Hematopoietic multipotent progenitor cell (in vitro differentiated cells): Measurements from ENCODE around the gene CCDC148. TPM values are rescaled to one million over a fixed set of nuclear protein-coding genes. Genes with fewer than 3 reads are reported as not detected.

Source experiments
- DNase-seq, 3 donors: peaks; one replicate each; pipeline ENCODE4 v3.0.0-alpha.2; 2011 to 2015; ENCODE audit warnings: low read depth in 2 of 3, low spot score in 2 of 3
- small RNA-seq: library from RNA; depleted of rRNA; stranded (forward); fragments of <200 nt; gene quantifications from one replicate; pipeline ENCODE3, GENCODE V24; 2012
- total RNA-seq: library from RNA; depleted of rRNA; stranded (reverse); fragments of >200 nt; gene quantifications from one replicate; pipeline ENCODE4 v1.2.3, GENCODE V29; 2012

Gene CCDC148
- total RNA-seq, 1 donor = not detected

DNA sequence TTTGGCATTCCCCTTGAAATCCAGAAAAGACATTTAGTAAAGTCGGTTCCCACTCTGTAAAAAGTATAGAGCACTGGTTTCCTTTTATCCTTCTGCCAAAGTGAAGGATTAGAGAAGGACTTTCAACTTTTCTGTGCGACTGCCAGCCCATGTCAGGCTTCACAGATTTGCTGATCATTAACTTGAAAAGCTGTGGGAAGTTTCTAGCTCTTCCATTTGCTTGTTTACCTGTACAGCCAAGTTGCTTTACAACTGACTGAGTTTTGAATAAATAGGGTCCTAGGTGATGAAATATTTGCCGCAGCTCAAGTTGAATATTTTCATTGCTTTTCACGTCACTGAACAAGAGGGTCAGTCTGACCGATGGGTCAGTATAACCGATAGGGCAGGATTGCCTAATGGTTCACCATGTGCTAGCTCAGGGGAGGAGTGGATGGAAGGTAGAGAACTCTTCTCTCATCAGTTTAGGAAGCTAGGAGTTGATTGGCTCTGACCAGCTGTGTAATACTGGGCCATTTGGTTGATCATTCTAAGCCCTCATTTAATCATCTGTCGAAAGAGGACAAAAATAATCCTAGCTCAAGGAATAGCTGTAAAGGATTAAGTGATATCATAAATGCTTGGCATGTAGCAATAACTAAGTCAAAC is 324.5 kb downstream of the CCDC148 start:
- DNase-seq = no peak

DNA sequence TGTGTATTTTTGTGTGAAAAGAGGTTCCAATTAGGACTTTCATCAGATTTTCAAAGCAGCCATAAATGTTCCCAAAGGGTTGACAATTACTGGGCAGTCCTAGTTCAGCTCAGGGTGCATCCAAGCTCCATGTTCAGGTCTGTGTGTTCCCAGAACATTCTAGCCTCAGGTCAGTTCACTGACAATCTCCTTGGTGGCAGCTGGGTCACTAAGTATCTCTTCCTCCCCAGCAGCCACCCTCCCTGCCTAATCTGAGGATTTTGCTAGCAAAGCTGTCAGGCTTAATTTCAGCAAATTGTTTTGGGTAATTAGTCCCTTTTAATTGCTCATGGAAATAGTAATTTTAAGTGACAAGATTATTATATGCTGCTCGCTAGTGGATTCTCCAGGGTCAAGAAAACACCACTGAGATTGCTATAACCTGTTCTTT is 325.1 kb downstream of the CCDC148 start:
- DNase-seq = no peak

DNA sequence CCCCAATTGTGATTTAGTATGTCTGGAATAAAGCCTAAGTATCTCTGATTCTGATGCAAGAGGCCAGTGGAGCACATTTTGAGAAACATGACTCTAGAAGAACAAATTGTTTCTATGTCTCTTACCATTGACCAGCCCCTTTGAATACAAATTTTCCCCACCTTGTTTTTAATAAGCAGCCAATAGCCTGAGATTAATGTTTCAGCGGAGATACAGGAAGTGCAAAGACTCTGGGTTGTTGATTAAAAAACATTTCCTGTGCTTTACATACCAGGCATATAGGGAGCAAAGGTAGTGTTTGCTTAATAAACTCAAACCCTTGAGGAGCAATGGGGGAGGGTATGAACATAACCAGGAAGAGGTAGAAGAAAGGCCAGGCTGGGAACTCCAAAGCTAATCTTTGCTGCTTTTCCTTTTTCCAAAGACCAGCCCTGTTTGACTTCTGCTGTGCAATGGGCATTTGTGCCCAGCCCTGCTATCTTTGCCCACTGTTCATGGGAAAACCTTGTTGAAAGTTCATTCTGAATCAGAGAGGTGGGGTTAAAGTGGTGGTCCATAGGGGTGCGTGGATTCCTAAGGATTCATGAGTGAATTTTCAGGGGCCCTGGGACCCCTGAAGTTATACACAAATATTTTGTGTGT is 325.6 kb downstream of the CCDC148 start:
- no peak for DNase-seq

DNA sequence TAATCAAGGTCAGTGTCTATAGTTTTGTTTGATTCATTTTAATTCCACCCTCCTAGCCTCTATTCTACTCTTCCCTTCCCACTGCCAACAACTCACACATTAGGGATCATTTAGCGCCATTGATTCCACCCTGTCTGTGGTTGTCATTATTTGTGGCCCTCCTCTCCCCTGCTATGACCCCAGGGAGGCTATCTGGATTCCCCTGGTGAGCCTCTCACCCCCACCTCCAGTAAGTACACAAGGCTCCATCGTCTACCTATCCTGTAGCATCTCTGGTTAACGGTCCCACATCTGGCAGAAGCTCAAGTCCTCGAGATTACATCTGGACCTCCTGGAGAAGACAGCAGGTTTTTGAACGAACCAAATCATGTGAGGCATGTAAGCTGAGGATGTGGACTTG is 327.5 kb downstream of the CCDC148 start:
- no peak for DNase-seq

DNA sequence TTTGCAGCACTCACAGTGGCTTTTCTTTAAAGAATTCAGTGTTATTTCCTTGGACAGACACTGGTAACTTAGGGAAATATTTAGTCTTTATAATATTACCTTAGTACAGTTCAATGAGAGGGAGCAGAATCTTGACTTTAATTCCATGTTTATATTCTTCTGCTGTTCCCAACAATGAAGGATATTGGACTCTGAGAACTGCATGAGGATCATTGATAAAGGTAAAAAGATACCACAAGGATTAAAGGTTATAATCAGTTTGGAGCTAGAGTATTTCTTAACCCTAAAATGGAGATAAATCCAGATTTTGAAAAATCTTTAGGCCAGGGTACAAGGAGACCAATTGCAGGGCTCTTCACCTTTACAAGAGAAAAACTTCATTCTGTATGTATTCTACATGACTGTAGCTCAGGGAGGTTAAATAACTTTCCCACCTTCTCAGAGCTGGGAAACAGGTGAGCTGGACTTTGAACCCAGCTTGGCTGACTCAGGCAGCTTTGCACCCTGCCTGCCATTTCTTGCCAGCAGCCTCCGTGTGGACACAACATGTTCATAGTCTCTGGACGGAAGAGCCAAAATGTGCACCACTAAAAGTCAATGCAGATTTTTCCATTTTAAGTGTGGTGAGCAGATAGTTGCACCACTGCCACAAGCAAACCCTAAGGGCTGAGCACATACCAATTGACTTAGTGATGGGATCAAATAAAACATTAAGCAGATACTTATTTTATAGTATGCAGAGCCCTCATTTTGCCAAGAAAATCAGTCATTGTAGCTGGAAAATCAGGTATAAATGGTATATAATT is 328.2 kb downstream of the CCDC148 start:
- DNase-seq = no peak

DNA sequence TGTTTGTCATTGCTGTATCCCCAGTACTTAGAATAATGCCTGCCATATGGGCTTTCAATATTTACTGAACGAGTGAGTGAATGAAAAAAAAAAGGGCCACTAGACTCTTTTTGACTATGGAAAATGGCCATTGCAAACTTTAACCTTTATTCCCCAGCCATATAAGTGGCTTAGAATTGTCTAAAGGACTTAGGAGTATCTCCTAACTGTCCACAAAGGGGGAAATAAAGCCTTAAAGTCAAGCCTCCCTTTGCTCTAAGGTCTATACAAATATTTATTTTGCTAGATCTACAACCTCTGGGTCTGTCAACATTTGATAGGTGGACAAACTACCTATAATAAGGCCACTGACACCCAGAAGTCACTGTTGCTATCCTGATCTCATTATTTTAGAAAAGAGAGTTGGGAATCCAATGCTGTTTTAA is 329.2 kb downstream of the CCDC148 start:
- no peak for DNase-seq

DNA sequence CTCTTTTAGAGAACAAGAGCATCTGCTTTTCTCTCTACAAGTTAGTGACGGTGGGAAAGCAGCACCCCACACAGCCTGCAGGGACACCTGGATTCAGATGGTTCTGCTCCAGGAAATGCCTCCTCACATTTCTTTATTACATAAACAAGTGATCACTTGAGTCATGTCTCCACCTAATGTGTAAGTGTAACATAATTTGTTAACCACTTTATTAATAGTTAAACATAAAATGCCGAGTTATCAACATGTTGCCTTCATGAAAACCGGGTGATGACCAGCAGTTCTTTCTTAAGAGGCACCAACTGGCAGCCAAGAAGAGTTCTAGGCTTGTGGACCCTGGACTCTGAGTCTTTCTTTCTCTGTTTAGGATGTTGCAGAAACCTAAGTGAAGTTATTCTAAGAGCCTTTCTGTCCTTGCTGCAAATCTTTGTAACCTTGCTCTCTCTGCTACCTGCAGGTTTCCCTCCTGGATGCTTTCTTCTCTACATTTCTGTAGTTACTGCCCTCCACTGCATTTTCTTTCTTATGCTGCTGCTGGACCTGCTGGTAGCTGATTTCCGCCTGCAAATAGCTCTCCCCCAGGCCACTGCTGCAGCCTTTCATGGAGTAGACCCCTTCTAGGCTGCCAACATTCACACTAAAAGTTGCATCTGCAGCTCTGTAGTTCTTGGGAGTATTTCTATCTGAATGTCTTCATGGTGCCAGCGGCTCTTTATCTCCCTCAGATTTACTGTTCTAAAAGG is 330.6 kb downstream of the CCDC148 start:
- no peak for DNase-seq

DNA sequence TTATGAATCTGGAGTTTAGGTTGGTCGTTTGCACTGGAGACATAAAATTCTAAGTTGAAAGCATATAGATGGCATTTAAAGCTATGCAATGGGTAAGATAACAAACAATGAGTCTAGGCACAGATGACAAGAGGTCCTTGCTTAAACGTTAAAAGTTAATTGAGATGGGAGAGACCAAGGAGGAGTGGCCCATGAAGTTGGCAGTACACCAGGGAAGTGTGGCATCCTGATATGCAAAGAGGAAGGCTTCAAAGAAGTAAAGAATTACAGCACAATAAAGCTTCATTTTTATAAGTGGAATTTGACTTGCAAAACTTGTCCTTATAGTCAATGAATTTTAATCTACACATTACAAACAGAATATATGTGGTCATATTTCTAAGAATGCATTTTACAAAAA is 331.7 kb downstream of the CCDC148 start:
- DNase-seq = no peak

Small RNA genes within 50 kb of the gene (small RNA-seq; reads per million reads assigned to genes)
- not detected for gene RN7SL393P

Other genes starting within 250 kb of the CCDC148 start
- gene PKP4, start 199 bp upstream of the CCDC148 start, total RNA-seq = 39.3 TPM